H1 (cell line): ENCODE measurements around the gene PIK3C2G. TPM values are rescaled to one million over a fixed set of nuclear protein-coding genes. Genes with fewer than 3 reads are reported as not detected.

Source experiments
- CTCF ChIA-PET: fragments of 300-600 bp; sonication (Branson Sonifier 250); formaldehyde crosslinking; loops from one replicate; lab custom pipeline; 2021; ENCODE audit not compliant: partially characterized antibody; lab: Charles Lee
- POLR2A ChIA-PET: fragments of 300-600 bp; sonication (Branson Sonifier 250); formaldehyde crosslinking; loops from one replicate; lab custom pipeline; 2021; ENCODE audit warnings: inconsistent platforms; ENCODE audit not compliant: partially characterized antibody; lab: Charles Lee
- DNase-seq, 2 experiments: peaks; one replicate each; pipeline versions ENCODE4 v3.0.0 to v3.0.0-alpha.2; 2010 to 2022; ENCODE audit warnings: low spot score in 2 of 2, low read depth in 1 of 2, mixed read lengths in 1 of 2
- FAIRE-seq: peaks from 2 replicates; lab custom pipeline; 2011; peaks lifted over from hg19 to GRCh38; lab: Jason Lieb, UNC
- H2AFZ ChIP-seq: 2 replicates; pipeline ENCODE4 v1.8.1; 2012; ENCODE audit warnings: low read length, inconsistent platforms
- H2AK5ac ChIP-seq: 2 replicates; pipeline ENCODE4 v1.6.1; 2013; ENCODE audit warnings: low read depth, low read length
- H2BK120ac ChIP-seq: replicated peaks from 2 replicates; pipeline ENCODE3; 2013; ENCODE audit warnings: low read depth, low read length, inconsistent platforms
- H2BK12ac ChIP-seq: 2 replicates; pipeline ENCODE4 v1.6.1; 2013; ENCODE audit warnings: low read depth, low read length
- H2BK15ac ChIP-seq: 2 replicates; pipeline ENCODE4 v1.6.1; 2013; ENCODE audit warnings: low read length
- H2BK20ac ChIP-seq: 2 replicates; pipeline ENCODE4 v1.6.1; 2013; ENCODE audit warnings: low read length
- H2BK5ac ChIP-seq: 2 replicates; pipeline ENCODE4 v1.6.1; 2013; ENCODE audit warnings: low read depth, low read length
- H3K14ac ChIP-seq: 2 replicates; pipeline ENCODE4 v1.6.1; 2013; ENCODE audit warnings: inconsistent platforms; ENCODE audit not compliant: insufficient read length
- H3K18ac ChIP-seq: 2 replicates; pipeline ENCODE4 v1.6.1; 2013; ENCODE audit warnings: low read length; ENCODE audit errors: extremely low read depth
- H3K23ac ChIP-seq: 2 replicates; pipeline ENCODE4 v1.6.1; 2013; ENCODE audit warnings: inconsistent platforms; ENCODE audit not compliant: insufficient read length
- H3K23me2 ChIP-seq: 2 replicates; pipeline ENCODE4 v1.6.1; 2013; ENCODE audit warnings: low read depth, low read length
- H3K27ac ChIP-seq: 2 replicates; pipeline ENCODE4 v1.6.1; 2011; ENCODE audit warnings: low read depth, low read length, inconsistent platforms
- H3K27me3 ChIP-seq, 4 experiments: replicated peaks in 1 of 4; 1 replicate in 1 of 4; 2 replicates in 3 of 4; pipeline versions ENCODE4 v1.6.1 to v1.8.1; 2011 to 2013; ENCODE audit warnings: low read length in 3 of 4, mild to moderate bottlenecking in 3 of 4, inconsistent platforms in 2 of 4, mixed read lengths in 2 of 4, moderate library complexity in 1 of 4; ENCODE audit not compliant: control insufficient read depth in 3 of 4, insufficient read depth in 3 of 4; ENCODE audit errors: extremely low read depth in 1 of 4
- H3K36me3 ChIP-seq, 4 experiments: 2 replicates each; pipeline versions ENCODE4 v1.6.1 to v1.8.1; 2011 to 2013; ENCODE audit warnings: mild to moderate bottlenecking in 4 of 4, low read length in 3 of 4, moderate library complexity in 2 of 4, control low read depth in 1 of 4, inconsistent platforms in 1 of 4; ENCODE audit not compliant: insufficient read depth in 4 of 4, control insufficient read depth in 2 of 4
- H3K4ac ChIP-seq: replicated peaks from 2 replicates; pipeline ENCODE3; 2013; ENCODE audit warnings: low read length, low read depth, mixed read lengths, inconsistent platforms; ENCODE audit not compliant: insufficient read length
- H3K4me1 ChIP-seq, 4 experiments: replicated peaks in 1 of 4; 1 replicate in 1 of 4; 2 replicates in 3 of 4; pipeline versions ENCODE4 v1.6.1 to v1.8.1; 2011 to 2013; ENCODE audit warnings: low read length in 3 of 4, inconsistent platforms in 2 of 4, mixed read lengths in 1 of 4; ENCODE audit not compliant: insufficient read depth in 4 of 4, control insufficient read depth in 3 of 4
- H3K4me2 ChIP-seq, 2 experiments: 2 replicates each; pipeline versions ENCODE4 v1.6.1 to v1.8.1; 2011 to 2013; ENCODE audit warnings: low read depth in 2 of 2, low read length in 2 of 2, control low read depth in 1 of 2, inconsistent platforms in 1 of 2, mild to moderate bottlenecking in 1 of 2; ENCODE audit not compliant: insufficient read depth in 1 of 2
- H3K4me3 ChIP-seq, 4 experiments: fragments of 200-600, 300-600 bp in 1 of 4; sonication (generic), shearing (Covaris generic), sonication (Bioruptor Twin) in 1 of 4; 2 replicates each; pipeline versions ENCODE4 v1.5.1 to v1.8.1; 2011 to 2016; ENCODE audit warnings: low read length in 4 of 4, low read depth in 3 of 4, control low read depth in 2 of 4, inconsistent platforms in 2 of 4, mild to moderate bottlenecking in 2 of 4, mixed read lengths in 1 of 4, moderate library complexity in 1 of 4; ENCODE audit not compliant: insufficient read depth in 2 of 4; ENCODE audit errors: extremely low read depth in 1 of 4
- H3K56ac ChIP-seq: replicated peaks from 2 replicates; pipeline ENCODE3; 2013; ENCODE audit warnings: low read depth, mild to moderate bottlenecking, mixed read lengths, low read length, inconsistent platforms; ENCODE audit not compliant: insufficient read length
- H3K79me1 ChIP-seq: 2 replicates; pipeline ENCODE4 v1.6.1; 2013; ENCODE audit warnings: low read depth, low read length, control low read depth
- H3K79me2 ChIP-seq, 2 experiments: 2 replicates each; pipeline versions ENCODE4 v1.6.1 to v1.8.1; 2012 to 2013; ENCODE audit warnings: low read length in 2 of 2, mild to moderate bottlenecking in 2 of 2, inconsistent platforms in 1 of 2; ENCODE audit not compliant: insufficient read depth in 2 of 2, control insufficient read depth in 1 of 2
- H3K9ac ChIP-seq, 4 experiments: replicated peaks in 1 of 4; 1 replicate in 1 of 4; 2 replicates in 3 of 4; pipeline versions ENCODE4 v1.6.1 to v1.8.1; 2011 to 2013; ENCODE audit warnings: low read depth in 3 of 4, low read length in 3 of 4, control low read depth in 2 of 4, mild to moderate bottlenecking in 2 of 4, moderate library complexity in 2 of 4, inconsistent platforms in 1 of 4; ENCODE audit errors: extremely low read depth in 1 of 4
- H3K9me3 ChIP-seq, 2 experiments: 2 replicates each; pipeline versions ENCODE4 v1.6.1 to v1.8.1; 2012 to 2013; ENCODE audit warnings: mild to moderate bottlenecking in 2 of 2, moderate library complexity in 2 of 2, control low read depth in 1 of 2, inconsistent platforms in 1 of 2, low read depth in 1 of 2, low read length in 1 of 2, mixed read lengths in 1 of 2; ENCODE audit not compliant: insufficient read depth in 2 of 2
- H4K20me1 ChIP-seq, 2 experiments: replicated peaks in 1 of 2; 2 replicates each; pipeline versions ENCODE3 to v1.8.1; 2011 to 2013; ENCODE audit warnings: inconsistent platforms in 2 of 2, low read length in 2 of 2, mild to moderate bottlenecking in 1 of 2; ENCODE audit not compliant: insufficient read depth in 2 of 2, control insufficient read depth in 1 of 2
- H4K5ac ChIP-seq: 2 replicates; pipeline ENCODE4 v1.6.1; 2013; ENCODE audit warnings: low read length, low read depth, mixed read lengths, inconsistent platforms; ENCODE audit not compliant: insufficient read length
- H4K8ac ChIP-seq: 2 replicates; pipeline ENCODE4 v1.8.0; 2013; ENCODE audit warnings: mild to moderate bottlenecking, moderate library complexity, low read length, inconsistent platforms; ENCODE audit not compliant: insufficient read depth; ENCODE audit errors: extremely low read depth
- H4K91ac ChIP-seq: replicated peaks from 2 replicates; pipeline ENCODE3; 2013; ENCODE audit warnings: low read length, mixed read lengths, inconsistent platforms; ENCODE audit not compliant: insufficient read length
- ATF2 ChIP-seq: IDR thresholded peaks from 2 replicates; pipeline ENCODE4 v1.6.1; 2012; ENCODE audit warnings: low read length, inconsistent platforms
- CBX5 ChIP-seq: fragments of 300-800, 300-1000 bp; sonication (generic); IDR thresholded peaks from 2 replicates; pipeline ENCODE4 v1.7.1; 2016; ENCODE audit warnings: antibody characterized with exemption, low read length, low read depth
- CTBP2 ChIP-seq: IDR thresholded peaks from 2 replicates; pipeline ENCODE4 v1.7.0; 2011; ENCODE audit warnings: borderline replicate concordance, mild to moderate bottlenecking, moderate library complexity, mixed read lengths, low read length; ENCODE audit not compliant: insufficient read depth, insufficient read length
- FOSL1 ChIP-seq: IDR thresholded peaks from 2 replicates; pipeline ENCODE4 v1.6.1; 2011; ENCODE audit warnings: mild to moderate bottlenecking, low read depth, low read length, moderate library complexity; ENCODE audit not compliant: insufficient read depth
- JUN ChIP-seq: IDR thresholded peaks from 2 replicates; pipeline ENCODE4 v1.6.1; 2011; ENCODE audit warnings: low read depth, mild to moderate bottlenecking, improper control_type of control experiment, low read length
- MAFK ChIP-seq: IDR thresholded peaks from 2 replicates; pipeline ENCODE4 v1.6.1; 2012; ENCODE audit warnings: low read depth, mild to moderate bottlenecking, improper control_type of control experiment, low read length
- PHF8 ChIP-seq: fragments of 200-600 bp; sonication (generic); conservative IDR thresholded peaks from 2 replicates; pipeline ENCODE4 v1.7.1; 2012; ENCODE audit warnings: low read depth, mild to moderate bottlenecking, inconsistent platforms, low read length, moderate library complexity
- POLR2A ChIP-seq, 2 experiments: IDR thresholded peaks; 1 replicate in 1 of 2; 2 replicates in 1 of 2; pipeline ENCODE4 v1.6.1; 2011; ENCODE audit warnings: low read depth in 2 of 2, low read length in 2 of 2, mild to moderate bottlenecking in 2 of 2; ENCODE audit errors: control extremely low read depth in 1 of 2
- POLR2AphosphoS5 ChIP-seq: IDR thresholded peaks from 2 replicates; pipeline ENCODE4 v1.6.1; 2011; ENCODE audit warnings: low read depth, low read length
- RNF2 ChIP-seq: fragments of 200-900, 300-1000 bp; sonication (generic); IDR thresholded peaks from 2 replicates; pipeline ENCODE4 v1.7.1; 2016; ENCODE audit warnings: borderline replicate concordance, low read depth, mild to moderate bottlenecking, antibody characterized with exemption, low read length; ENCODE audit not compliant: poor library complexity, severe bottlenecking; ENCODE audit errors: missing control alignments
- SAP30 ChIP-seq: fragments of 300-600 bp; sonication (generic); IDR thresholded peaks from 2 replicates; pipeline ENCODE4 v1.7.1; 2012; ENCODE audit warnings: low read length, moderate library complexity, mild to moderate bottlenecking, inconsistent platforms; ENCODE audit not compliant: insufficient read depth, insufficient replicate concordance
- SRF ChIP-seq: IDR thresholded peaks from 2 replicates; pipeline ENCODE4 v1.6.1; 2011; ENCODE audit warnings: mild to moderate bottlenecking, low read depth, low read length, moderate library complexity
- TAF7 ChIP-seq: optimal IDR thresholded peaks from 2 replicates; pipeline ENCODE3; 2011; ENCODE audit warnings: low read depth, mild to moderate bottlenecking, inconsistent platforms, low read length, moderate library complexity, borderline replicate concordance
- WGBS, 2 experiments: shearing (Covaris generic) in 1 of 2; methylation state at CpG; one replicate each; pipeline versions ENCODE4 v1.1.6 to v1.1.7; 2013 to 2015; ENCODE audit warnings: low lambda C conversion rate in 2 of 2, mixed read lengths in 2 of 2, inconsistent platforms in 1 of 2, low coverage in 1 of 2, missing lambda C conversion rate in 1 of 2; ENCODE audit not compliant: insufficient replicate concordance in 2 of 2, insufficient coverage in 1 of 2, insufficient read length in 1 of 2; ENCODE audit errors: extremely low coverage in 1 of 2, missing lambda C conversion rate in 1 of 2; 5-methylcytosine and 5-hydroxymethylcytosine counted together
- polyA plus RNA-seq, 7 experiments: library from polyadenylated mRNA; depleted of rRNA in 3 of 7; stranded (reverse) in 5 of 7; unstranded in 2 of 7; fragments of >200 nt in 5 of 7; fragments of 200-250 nt in 2 of 7; gene quantifications; 1 replicate in 5 of 7; 2 replicates in 1 of 7; 4 replicates in 1 of 7; pipeline versions ENCODE4 v1.2.1 to v1.2.3, GENCODE V29; 2011 to 2013; ENCODE audit warnings: missing spikeins in 2 of 7, mixed read lengths in 2 of 7
- total RNA-seq: library from RNA; stranded (reverse); fragmentation: NEBNext Ultra II Directional; extraction: Animal tissue kit (Norgen Biotek cat#: 25700); gene quantifications from 2 replicates; pipeline ENCODE4 v1.2.1, GENCODE V29; 2021

The PIK3C2G gene
- total and polyA plus RNA-seq, 2 of the 8 experiments (the other 6 are each of a cell fraction or from before 2014, with no cell fraction given), result not detected

GRCh38 chr12:18400186-18400585, 138.9 kb downstream of the PIK3C2G start:
- no peak overlapping the region for H3K18ac ChIP-seq
- peaks cover 0 to 2% (median 0%) of the 10 kb centered on the region in 4 experiments; a peak in 3 of 7 replicates for H3K4me1 ChIP-seq
- no peak overlapping the region for H2BK5ac ChIP-seq
- ChIA-PET CTCF (no interaction called here), POLR2A (no interaction called here)
- H3K79me2 ChIP-seq, result no peaks in the 10 kb centered on the region
- H3K4me2 ChIP-seq, result no peak overlapping the region
- H3K79me1 ChIP-seq, result no peaks in the 10 kb centered on the region
- H2AFZ ChIP-seq, result no peak overlapping the region
- H3K9ac ChIP-seq, result no peak overlapping the region
- FAIRE-seq (no peak), DNase-seq (no peak)
- WGBS, 2 experiments, result 40% methylated on average over 1 of the region's 1 CpG; no CpG with 5 or more reads in 1 of the 2 experiments
- no peak overlapping the region for H4K5ac ChIP-seq
- H2AK5ac ChIP-seq, result no peak overlapping the region
- no peak overlapping the region for H3K23ac ChIP-seq
- no peak overlapping the region for H2BK120ac ChIP-seq
- H4K91ac ChIP-seq, result no peak overlapping the region
- no peak overlapping the region for H3K56ac ChIP-seq
- H3K36me3 ChIP-seq, result no peaks in the 10 kb centered on the region
- H4K8ac ChIP-seq, result no peak overlapping the region
- no peak overlapping the region for H3K27ac ChIP-seq
- H3K9me3 ChIP-seq, result no peaks in the 10 kb centered on the region
- H2BK15ac ChIP-seq, result no peak overlapping the region
- H2BK12ac ChIP-seq, result no peak overlapping the region
- H4K20me1 ChIP-seq, result no peaks in the 10 kb centered on the region
- no peak overlapping the region for H3K14ac ChIP-seq
- no peak overlapping the region for H3K4ac ChIP-seq
- no peaks in the 10 kb centered on the region for H3K23me2 ChIP-seq
- no peak overlapping the region for H3K4me3 ChIP-seq
- no peak overlapping the region for H2BK20ac ChIP-seq
- no peaks in the 10 kb centered on the region for H3K27me3 ChIP-seq
- TF ChIP-seq MAFK (no peak), FOSL1 (no peak), POLR2A (IDR thresholded peaks at IDR 0.05; ENCODE audit: control extremely low read depth in 1 of 2, low read depth in 2 of 2, low read length in 2 of 2) (no peak), ATF2 (no peak), TAF7 (no peak), POLR2AphosphoS5 (no peak), CTBP2 (no peak), CBX5 (no peak), SRF (no peak), PHF8 (no peak), RNF2 (no peak), JUN (no peak), SAP30 (no peak)
